H1 (cell line): ENCODE data around the gene SIM2. TPM values are rescaled to one million over a fixed set of nuclear protein-coding genes. Genes with fewer than 3 reads are reported as not detected.

Source experiments
- CTCF ChIA-PET: fragments of 300-600 bp; sonication (Branson Sonifier 250); formaldehyde crosslinking; loops from one replicate; lab custom pipeline; 2021; ENCODE audit not compliant: partially characterized antibody; lab: Charles Lee
- POLR2A ChIA-PET: fragments of 300-600 bp; sonication (Branson Sonifier 250); formaldehyde crosslinking; loops from one replicate; lab custom pipeline; 2021; ENCODE audit warnings: inconsistent platforms; ENCODE audit not compliant: partially characterized antibody; lab: Charles Lee
- DNase-seq, 2 experiments: peaks; one replicate each; pipeline versions ENCODE4 v3.0.0 to v3.0.0-alpha.2; 2010 to 2022; ENCODE audit warnings: low spot score in 2 of 2, low read depth in 1 of 2, mixed read lengths in 1 of 2
- FAIRE-seq: peaks from 2 replicates; lab custom pipeline; 2011; peaks lifted over from hg19 to GRCh38; lab: Jason Lieb, UNC
- H2AFZ ChIP-seq: 2 replicates; pipeline ENCODE4 v1.8.1; 2012; ENCODE audit warnings: low read length, inconsistent platforms
- H2AK5ac ChIP-seq: 2 replicates; pipeline ENCODE4 v1.6.1; 2013; ENCODE audit warnings: low read depth, low read length
- H2BK120ac ChIP-seq: replicated peaks from 2 replicates; pipeline ENCODE3; 2013; ENCODE audit warnings: low read depth, low read length, inconsistent platforms
- H2BK12ac ChIP-seq: 2 replicates; pipeline ENCODE4 v1.6.1; 2013; ENCODE audit warnings: low read depth, low read length
- H2BK15ac ChIP-seq: 2 replicates; pipeline ENCODE4 v1.6.1; 2013; ENCODE audit warnings: low read length
- H2BK20ac ChIP-seq: 2 replicates; pipeline ENCODE4 v1.6.1; 2013; ENCODE audit warnings: low read length
- H2BK5ac ChIP-seq: 2 replicates; pipeline ENCODE4 v1.6.1; 2013; ENCODE audit warnings: low read depth, low read length
- H3K14ac ChIP-seq: 2 replicates; pipeline ENCODE4 v1.6.1; 2013; ENCODE audit warnings: inconsistent platforms; ENCODE audit not compliant: insufficient read length
- H3K18ac ChIP-seq: 2 replicates; pipeline ENCODE4 v1.6.1; 2013; ENCODE audit warnings: low read length; ENCODE audit errors: extremely low read depth
- H3K23ac ChIP-seq: 2 replicates; pipeline ENCODE4 v1.6.1; 2013; ENCODE audit warnings: inconsistent platforms; ENCODE audit not compliant: insufficient read length
- H3K23me2 ChIP-seq: 2 replicates; pipeline ENCODE4 v1.6.1; 2013; ENCODE audit warnings: low read depth, low read length
- H3K27ac ChIP-seq: 2 replicates; pipeline ENCODE4 v1.6.1; 2011; ENCODE audit warnings: low read depth, low read length, inconsistent platforms
- H3K27me3 ChIP-seq, 4 experiments: replicated peaks in 1 of 4; 1 replicate in 1 of 4; 2 replicates in 3 of 4; pipeline versions ENCODE4 v1.6.1 to v1.8.1; 2011 to 2013; ENCODE audit warnings: low read length in 3 of 4, mild to moderate bottlenecking in 3 of 4, inconsistent platforms in 2 of 4, mixed read lengths in 2 of 4, moderate library complexity in 1 of 4; ENCODE audit not compliant: control insufficient read depth in 3 of 4, insufficient read depth in 3 of 4; ENCODE audit errors: extremely low read depth in 1 of 4
- H3K36me3 ChIP-seq, 4 experiments: 2 replicates each; pipeline versions ENCODE4 v1.6.1 to v1.8.1; 2011 to 2013; ENCODE audit warnings: mild to moderate bottlenecking in 4 of 4, low read length in 3 of 4, moderate library complexity in 2 of 4, control low read depth in 1 of 4, inconsistent platforms in 1 of 4; ENCODE audit not compliant: insufficient read depth in 4 of 4, control insufficient read depth in 2 of 4
- H3K4ac ChIP-seq: replicated peaks from 2 replicates; pipeline ENCODE3; 2013; ENCODE audit warnings: low read length, low read depth, mixed read lengths, inconsistent platforms; ENCODE audit not compliant: insufficient read length
- H3K4me1 ChIP-seq, 4 experiments: replicated peaks in 1 of 4; 1 replicate in 1 of 4; 2 replicates in 3 of 4; pipeline versions ENCODE4 v1.6.1 to v1.8.1; 2011 to 2013; ENCODE audit warnings: low read length in 3 of 4, inconsistent platforms in 2 of 4, mixed read lengths in 1 of 4; ENCODE audit not compliant: insufficient read depth in 4 of 4, control insufficient read depth in 3 of 4
- H3K4me2 ChIP-seq, 2 experiments: 2 replicates each; pipeline versions ENCODE4 v1.6.1 to v1.8.1; 2011 to 2013; ENCODE audit warnings: low read depth in 2 of 2, low read length in 2 of 2, control low read depth in 1 of 2, inconsistent platforms in 1 of 2, mild to moderate bottlenecking in 1 of 2; ENCODE audit not compliant: insufficient read depth in 1 of 2
- H3K4me3 ChIP-seq, 4 experiments: fragments of 200-600, 300-600 bp in 1 of 4; sonication (generic), shearing (Covaris generic), sonication (Bioruptor Twin) in 1 of 4; 2 replicates each; pipeline versions ENCODE4 v1.5.1 to v1.8.1; 2011 to 2016; ENCODE audit warnings: low read length in 4 of 4, low read depth in 3 of 4, control low read depth in 2 of 4, inconsistent platforms in 2 of 4, mild to moderate bottlenecking in 2 of 4, mixed read lengths in 1 of 4, moderate library complexity in 1 of 4; ENCODE audit not compliant: insufficient read depth in 2 of 4; ENCODE audit errors: extremely low read depth in 1 of 4
- H3K56ac ChIP-seq: replicated peaks from 2 replicates; pipeline ENCODE3; 2013; ENCODE audit warnings: low read depth, mild to moderate bottlenecking, mixed read lengths, low read length, inconsistent platforms; ENCODE audit not compliant: insufficient read length
- H3K79me1 ChIP-seq: 2 replicates; pipeline ENCODE4 v1.6.1; 2013; ENCODE audit warnings: low read depth, low read length, control low read depth
- H3K79me2 ChIP-seq, 2 experiments: 2 replicates each; pipeline versions ENCODE4 v1.6.1 to v1.8.1; 2012 to 2013; ENCODE audit warnings: low read length in 2 of 2, mild to moderate bottlenecking in 2 of 2, inconsistent platforms in 1 of 2; ENCODE audit not compliant: insufficient read depth in 2 of 2, control insufficient read depth in 1 of 2
- H3K9ac ChIP-seq, 4 experiments: replicated peaks in 1 of 4; 1 replicate in 1 of 4; 2 replicates in 3 of 4; pipeline versions ENCODE4 v1.6.1 to v1.8.1; 2011 to 2013; ENCODE audit warnings: low read depth in 3 of 4, low read length in 3 of 4, control low read depth in 2 of 4, mild to moderate bottlenecking in 2 of 4, moderate library complexity in 2 of 4, inconsistent platforms in 1 of 4; ENCODE audit errors: extremely low read depth in 1 of 4
- H3K9me3 ChIP-seq, 2 experiments: 2 replicates each; pipeline versions ENCODE4 v1.6.1 to v1.8.1; 2012 to 2013; ENCODE audit warnings: mild to moderate bottlenecking in 2 of 2, moderate library complexity in 2 of 2, control low read depth in 1 of 2, inconsistent platforms in 1 of 2, low read depth in 1 of 2, low read length in 1 of 2, mixed read lengths in 1 of 2; ENCODE audit not compliant: insufficient read depth in 2 of 2
- H4K20me1 ChIP-seq, 2 experiments: replicated peaks in 1 of 2; 2 replicates each; pipeline versions ENCODE3 to v1.8.1; 2011 to 2013; ENCODE audit warnings: inconsistent platforms in 2 of 2, low read length in 2 of 2, mild to moderate bottlenecking in 1 of 2; ENCODE audit not compliant: insufficient read depth in 2 of 2, control insufficient read depth in 1 of 2
- H4K5ac ChIP-seq: 2 replicates; pipeline ENCODE4 v1.6.1; 2013; ENCODE audit warnings: low read length, low read depth, mixed read lengths, inconsistent platforms; ENCODE audit not compliant: insufficient read length
- H4K8ac ChIP-seq: 2 replicates; pipeline ENCODE4 v1.8.0; 2013; ENCODE audit warnings: mild to moderate bottlenecking, moderate library complexity, low read length, inconsistent platforms; ENCODE audit not compliant: insufficient read depth; ENCODE audit errors: extremely low read depth
- H4K91ac ChIP-seq: replicated peaks from 2 replicates; pipeline ENCODE3; 2013; ENCODE audit warnings: low read length, mixed read lengths, inconsistent platforms; ENCODE audit not compliant: insufficient read length
- BACH1 ChIP-seq: IDR thresholded peaks from 2 replicates; pipeline ENCODE4 v1.6.1; 2012; ENCODE audit warnings: low read length, improper control_type of control experiment
- POLR2AphosphoS5 ChIP-seq: IDR thresholded peaks from 2 replicates; pipeline ENCODE4 v1.6.1; 2011; ENCODE audit warnings: low read depth, low read length
- SP4 ChIP-seq: IDR thresholded peaks from 2 replicates; pipeline ENCODE4 v1.6.1; 2012; ENCODE audit warnings: low read length, inconsistent platforms
- SRF ChIP-seq: IDR thresholded peaks from 2 replicates; pipeline ENCODE4 v1.6.1; 2011; ENCODE audit warnings: mild to moderate bottlenecking, low read depth, low read length, moderate library complexity
- TAF7 ChIP-seq: optimal IDR thresholded peaks from 2 replicates; pipeline ENCODE3; 2011; ENCODE audit warnings: low read depth, mild to moderate bottlenecking, inconsistent platforms, low read length, moderate library complexity, borderline replicate concordance
- ZNF274 ChIP-seq: IDR thresholded peaks from 2 replicates; pipeline ENCODE4 v1.7.0; 2012; ENCODE audit warnings: low read length, borderline replicate concordance; ENCODE audit errors: extremely low read depth
- WGBS, 2 experiments: shearing (Covaris generic) in 1 of 2; methylation state at CpG; one replicate each; pipeline versions ENCODE4 v1.1.6 to v1.1.7; 2013 to 2015; ENCODE audit warnings: low lambda C conversion rate in 2 of 2, mixed read lengths in 2 of 2, inconsistent platforms in 1 of 2, low coverage in 1 of 2, missing lambda C conversion rate in 1 of 2; ENCODE audit not compliant: insufficient replicate concordance in 2 of 2, insufficient coverage in 1 of 2, insufficient read length in 1 of 2; ENCODE audit errors: extremely low coverage in 1 of 2, missing lambda C conversion rate in 1 of 2; 5-methylcytosine and 5-hydroxymethylcytosine counted together
- polyA plus RNA-seq, 7 experiments: library from polyadenylated mRNA; depleted of rRNA in 3 of 7; stranded (reverse) in 5 of 7; unstranded in 2 of 7; fragments of >200 nt in 5 of 7; fragments of 200-250 nt in 2 of 7; gene quantifications; 1 replicate in 5 of 7; 2 replicates in 1 of 7; 4 replicates in 1 of 7; pipeline versions ENCODE4 v1.2.1 to v1.2.3, GENCODE V29; 2011 to 2013; ENCODE audit warnings: missing spikeins in 2 of 7, mixed read lengths in 2 of 7
- total RNA-seq: library from RNA; stranded (reverse); fragmentation: NEBNext Ultra II Directional; extraction: Animal tissue kit (Norgen Biotek cat#: 25700); gene quantifications from 2 replicates; pipeline ENCODE4 v1.2.1, GENCODE V29; 2021

SIM2 gene
- total and polyA plus RNA-seq, 2 of the 8 experiments (the other 6 are each of a cell fraction or from before 2014, with no cell fraction given) = 0.05 to 0.26 TPM

DNA sequence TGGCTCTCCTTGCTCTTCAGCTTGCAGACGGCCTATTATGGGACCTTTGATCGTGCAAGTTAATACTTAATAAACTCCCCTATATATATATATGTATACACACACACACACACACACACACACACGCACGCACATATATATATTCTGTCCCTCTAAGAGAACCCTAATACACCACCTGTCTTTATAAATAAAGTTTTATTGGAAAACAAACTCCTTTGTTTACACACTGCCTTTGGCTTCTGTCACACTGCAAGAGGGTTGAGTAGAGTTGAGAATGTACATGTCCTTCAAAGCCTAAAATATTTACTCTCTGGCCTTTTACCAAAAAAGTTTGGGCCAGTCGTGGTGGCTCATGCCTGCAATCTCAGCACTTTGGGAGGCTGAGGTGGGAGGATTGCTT, 26.2 kb upstream of the SIM2 start:
- Histone ChIP-seq H2BK5ac (no peak overlapping the region), H2AK5ac (no peak overlapping the region), H3K18ac (no peak overlapping the region), H4K5ac (no peak overlapping the region), H3K27ac (no peak overlapping the region), H2BK12ac (no peak overlapping the region)
- no peak for TF ChIP-seq BACH1
- TF ChIP-seq SP4 = no peak
- no peak for TF ChIP-seq TAF7
- no peak for TF ChIP-seq POLR2AphosphoS5
- TF ChIP-seq ZNF274 = no peak
- TF ChIP-seq SRF = no peak
- TF ChIP-seq, all 59 proteins: peak for 0
- Histone ChIP-seq H3K4me2 (no peak overlapping the region), H2BK120ac (no peak overlapping the region), H3K79me1 (no peaks in the 10 kb centered on the region), H3K56ac (no peak overlapping the region), H4K91ac (no peak overlapping the region), H2AFZ (no peak overlapping the region), H2BK15ac (no peak overlapping the region), H3K36me3 (no peaks in the 10 kb centered on the region), H3K4me1 (no peaks in the 10 kb centered on the region; a peak in 2 of 7 replicates), H4K8ac (no peak overlapping the region), H3K9me3 (no peaks in the 10 kb centered on the region), H2BK20ac (no peak overlapping the region), H3K14ac (no peak overlapping the region), H3K27me3 (no peaks in the 10 kb centered on the region; a peak in 2 of 7 replicates), H3K4ac (no peak overlapping the region), H3K23me2 (no peaks in the 10 kb centered on the region), H3K4me3 (no peak overlapping the region), H3K9ac (no peak overlapping the region), H3K79me2 (no peaks in the 10 kb centered on the region), H4K20me1 (no peaks in the 10 kb centered on the region), H3K23ac (no peak overlapping the region)
- ChIA-PET CTCF (interaction anchor here (1.5 to 2.0 kb wide), 2 partner anchors 10 to 66 kb away, joined by 4 to 10 read pairs; no protein-coding TSS in a partner anchor), POLR2A (no interaction called here)
- DNase-seq = no peak
- FAIRE-seq = no peak
- WGBS, 2 experiments = 81% methylated on average over 5 of the region's 5 CpGs; no CpG with 5 or more reads in 1 of the 2 experiments
